Activated CD4-positive, alpha-beta memory T cell treated with anti-CD3 and anti-CD28 coated beads, Interleukin-2, amount 10 ng/mL, durations not matched to agents 7 days and 5 days (primary cell): ENCODE results near the gene WFDC10A. TPM values are rescaled to one million over a fixed set of nuclear protein-coding genes. Genes with fewer than 3 reads are reported as not detected.
"Not testable (repeated sequence)": the region's sequence is repeated elsewhere in the genome, so short reads cannot be mapped to it uniquely, and the experiment has no call there.

Experiments
- CTCF ChIA-PET: fragments of 350-600 bp; sonication (Branson Sonifier 250); formaldehyde crosslinking; loops from one replicate; lab custom pipeline; 2021; ENCODE audit warnings: antibody characterized with exemption, inconsistent platforms; lab: Charles Lee
- POLR2A ChIA-PET: fragments of 350-600 bp; sonication (Branson Sonifier 250); formaldehyde crosslinking; loops from one replicate; lab custom pipeline; 2021; ENCODE audit warnings: antibody characterized with exemption; lab: Charles Lee
- DNase-seq: peaks from one replicate; pipeline ENCODE4 v3.0.0-alpha.2; 2020
- H3K27ac Mint-ChIP-seq: one replicate; pipeline ENCODE4 v1.8.0; 2021; ENCODE audit warnings: mild to moderate bottlenecking, mixed read lengths
- H3K27me3 Mint-ChIP-seq: one replicate; pipeline ENCODE4 v1.8.0; 2021; ENCODE audit warnings: mixed read lengths
- H3K36me3 Mint-ChIP-seq: one replicate; pipeline ENCODE4 v1.8.0; 2021; ENCODE audit warnings: low read depth, mixed read lengths
- H3K4me1 Mint-ChIP-seq: one replicate; pipeline ENCODE4 v1.8.0; 2021; ENCODE audit warnings: mixed read lengths
- H3K4me3 Mint-ChIP-seq: one replicate; pipeline ENCODE4 v1.8.0; 2021; ENCODE audit warnings: mild to moderate bottlenecking, mixed read lengths
- H3K9me3 Mint-ChIP-seq: one replicate; pipeline ENCODE4 v1.8.0; 2021; ENCODE audit warnings: mixed read lengths
- total RNA-seq, 2 experiments: library from RNA; stranded (reverse); gene quantifications; one replicate each; pipeline ENCODE4 v1.2.3, GENCODE V29; 2021

WFDC10A gene
- total RNA-seq = not detected

DNA sequence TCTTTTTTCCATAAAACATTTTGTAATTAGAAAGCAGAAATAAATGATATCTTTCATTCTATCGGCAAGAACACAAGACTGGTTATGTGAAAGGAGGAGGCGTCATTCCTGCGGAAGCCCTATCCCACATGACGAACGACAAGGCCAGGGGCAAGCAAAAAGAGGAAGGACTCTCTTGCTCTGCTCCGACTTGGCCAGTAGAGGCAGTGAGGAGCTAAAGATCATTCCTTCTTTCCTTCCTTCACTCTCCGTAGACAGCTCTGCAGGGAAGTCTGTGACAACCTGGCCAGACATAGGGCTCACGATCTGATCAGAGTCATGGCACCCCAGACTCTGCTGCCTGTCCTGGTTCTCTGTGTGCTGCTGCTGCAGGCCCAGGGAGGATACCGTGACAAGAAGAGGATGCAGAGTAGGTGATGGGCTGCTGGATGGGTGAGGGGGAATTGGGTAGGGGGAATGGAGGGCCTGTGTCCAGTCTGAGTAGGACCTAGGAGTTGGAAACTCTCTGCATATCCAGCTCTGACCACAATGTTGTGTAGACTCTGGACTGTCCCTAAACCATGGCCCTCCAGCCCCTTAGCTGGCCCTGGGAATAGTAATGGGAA, at the start of gene WFDC10A:
WFDC10A (plus strand) TSS at position 244 of the 605 bp plus-strand sequence; CDS start at position 319, 75 bp downstream.
- peak; percentile 23 for DNase-seq
- H3K36me3 Mint-ChIP-seq = no peaks in the 10 kb centered on the region
- ChIA-PET CTCF (interaction anchor here (0.6 to 1.7 kb wide), 4 partner anchors 12 to 142 kb away, joined by 3 to 16 read pairs (median 4); no protein-coding TSS in a partner anchor), POLR2A (no interaction called here)
- no peaks in the 10 kb centered on the region for H3K9me3 Mint-ChIP-seq
- H3K4me1 Mint-ChIP-seq = no peaks in the 10 kb centered on the region
- no peak within 1 kb of the TSS for H3K4me3 Mint-ChIP-seq
- H3K27me3 Mint-ChIP-seq = peaks cover 23% of the 10 kb centered on the region
- no peak within 1 kb of the TSS for H3K27ac Mint-ChIP-seq

- Mint-ChIP-seq H3K27ac (no peak overlapping the region), H3K36me3 (no peaks in the 10 kb centered on the region), H3K4me3 (no peak overlapping the region), H3K9me3 (no peaks in the 10 kb centered on the region), H3K4me1 (no peaks in the 10 kb centered on the region), H3K27me3 (peaks cover 24% of the 10 kb centered on the region)
- ChIA-PET POLR2A (no interaction called here), CTCF (interaction anchor here (0.7 kb wide), 1 partner anchor 285 kb away, joined by 4 read pairs; no protein-coding TSS in a partner anchor)
- DNase-seq = no peak
Observed at GRCh38 chr20:45581702-45582101, 47.8 kb upstream of the WFDC10A start.

- Mint-ChIP-seq H3K4me1 (no peaks in the 10 kb centered on the region), H3K4me3 (no peak overlapping the region), H3K9me3 (no peaks in the 10 kb centered on the region), H3K36me3 (no peaks in the 10 kb centered on the region), H3K27ac (no peak overlapping the region), H3K27me3 (peaks cover 21% of the 10 kb centered on the region)
- CTCF ChIA-PET = no interaction called here
- POLR2A ChIA-PET = no interaction called here
- DNase-seq = no peak
Observed at GRCh38 chr20:45583502-45583901, 46.0 kb upstream of the WFDC10A start.

- POLR2A ChIA-PET, H3K4me1 Mint-ChIP-seq, CTCF ChIA-PET, DNase-seq, H3K36me3 Mint-ChIP-seq, H3K9me3 Mint-ChIP-seq, H3K27ac Mint-ChIP-seq, H3K4me3 Mint-ChIP-seq: not testable (repeated sequence)
- peaks cover 22% of the 10 kb centered on the region for H3K27me3 Mint-ChIP-seq
Observed at GRCh38 chr20:45584294-45584693, 45.2 kb upstream of the WFDC10A start.

GRCh38 chr20:45585986-45586385, 43.6 kb upstream of the WFDC10A start:
- H3K4me3 Mint-ChIP-seq, H3K27ac Mint-ChIP-seq, POLR2A ChIA-PET, H3K9me3 Mint-ChIP-seq, H3K36me3 Mint-ChIP-seq, CTCF ChIA-PET, H3K4me1 Mint-ChIP-seq, DNase-seq: not testable (repeated sequence)
- H3K27me3 Mint-ChIP-seq = peaks cover 22% of the 10 kb centered on the region

DNA sequence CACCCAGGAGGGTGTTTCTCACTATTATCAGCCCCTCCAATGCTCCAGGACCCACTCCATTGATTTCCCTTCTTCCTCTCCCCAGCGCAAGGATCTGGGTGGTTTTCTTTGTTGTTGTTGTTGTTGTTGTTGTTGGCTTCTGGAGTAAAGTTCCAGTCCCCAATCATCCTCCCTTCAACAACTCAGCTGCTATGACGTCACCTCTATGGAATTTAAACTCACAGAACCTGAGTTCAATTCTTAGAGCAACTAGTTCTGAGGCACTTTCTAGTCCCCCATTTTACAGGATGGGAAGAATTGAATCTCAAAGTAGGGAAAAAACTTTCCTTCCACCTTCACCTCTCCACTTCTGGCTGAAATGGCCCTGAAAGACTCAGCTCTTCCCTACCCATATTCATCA, 40.7 kb upstream of the WFDC10A start:
- DNase-seq = no peak
- Mint-ChIP-seq H3K27me3 (peaks cover 21% of the 10 kb centered on the region), H3K9me3 (no peaks in the 10 kb centered on the region), H3K4me1 (no peaks in the 10 kb centered on the region), H3K27ac (no peak overlapping the region), H3K36me3 (no peaks in the 10 kb centered on the region), H3K4me3 (no peak overlapping the region)
- POLR2A ChIA-PET = no interaction called here
- CTCF ChIA-PET = interaction anchor here (0.5 to 1.4 kb wide), 2 partner anchors 182 to 464 kb away, joined by 3 to 6 read pairs; no protein-coding TSS in a partner anchor

DNA sequence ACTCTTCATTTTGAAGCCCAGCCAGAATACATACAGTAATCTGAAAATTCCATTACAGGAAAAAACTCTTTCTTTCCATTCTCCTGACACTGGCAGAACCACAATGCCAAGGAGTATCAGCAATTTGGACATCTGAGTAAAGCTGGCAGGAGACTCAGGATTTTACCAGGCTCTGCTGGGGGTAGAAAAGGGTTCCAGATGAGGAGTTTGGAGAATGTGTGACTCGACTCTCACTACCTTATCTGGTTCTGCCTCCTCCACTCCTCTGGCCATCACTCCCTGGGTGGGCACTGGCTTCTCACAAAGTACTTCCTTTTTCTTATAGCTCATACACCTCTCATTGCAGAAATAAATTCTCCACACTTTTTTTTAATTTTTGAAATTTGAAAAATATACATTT, 39.8 kb upstream of the WFDC10A start:
- Mint-ChIP-seq H3K36me3 (no peaks in the 10 kb centered on the region), H3K9me3 (no peaks in the 10 kb centered on the region), H3K4me3 (no peak overlapping the region), H3K27ac (no peak overlapping the region), H3K4me1 (no peaks in the 10 kb centered on the region), H3K27me3 (peaks cover 27% of the 10 kb centered on the region)
- CTCF ChIA-PET = interaction anchor here (1.4 kb wide), 1 partner anchor 182 kb away, joined by 6 read pairs; no protein-coding TSS in a partner anchor
- DNase-seq = no peak
- POLR2A ChIA-PET = no interaction called here

DNA sequence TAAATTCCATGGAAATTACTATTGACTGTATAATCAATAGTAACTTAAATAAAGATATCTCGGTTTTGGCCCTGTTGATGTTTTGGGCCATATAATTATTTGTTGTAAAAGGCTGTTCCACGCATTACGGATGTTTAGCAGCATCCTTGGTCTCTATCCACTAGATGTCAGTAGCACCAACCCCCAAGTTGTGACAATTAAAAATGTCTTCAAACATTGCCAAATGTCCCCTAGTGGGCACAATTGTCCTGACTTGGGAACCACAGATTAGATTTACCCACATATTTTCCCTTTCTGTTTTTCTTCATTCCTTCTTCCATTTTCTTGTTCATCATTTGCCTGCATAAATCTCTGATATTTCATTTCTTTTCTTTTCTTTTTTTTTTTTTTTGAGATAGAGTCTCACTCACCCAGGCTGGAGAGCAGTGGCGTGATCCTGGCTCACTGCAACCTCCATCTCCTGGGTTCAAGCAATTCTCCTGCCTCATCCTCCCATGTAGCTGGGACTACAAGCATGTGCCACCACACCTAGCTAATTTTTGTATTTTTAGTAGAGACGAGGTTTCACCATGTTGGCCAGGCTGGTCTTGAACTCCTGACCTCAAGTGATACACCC, 36.9 kb upstream of the WFDC10A start:
- Mint-ChIP-seq H3K9me3 (no peaks in the 10 kb centered on the region), H3K4me3 (no peak overlapping the region), H3K4me1 (no peaks in the 10 kb centered on the region), H3K27me3 (peaks cover 36% of the 10 kb centered on the region), H3K27ac (no peak overlapping the region), H3K36me3 (no peaks in the 10 kb centered on the region)
- POLR2A ChIA-PET = no interaction called here
- no peak for DNase-seq
- CTCF ChIA-PET = interaction anchor here (0.8 to 1.0 kb wide), 4 partner anchors 37 to 178 kb away, joined by 3 to 9 read pairs (median 4); partner anchors contain the start of gene WFDC10A

DNA sequence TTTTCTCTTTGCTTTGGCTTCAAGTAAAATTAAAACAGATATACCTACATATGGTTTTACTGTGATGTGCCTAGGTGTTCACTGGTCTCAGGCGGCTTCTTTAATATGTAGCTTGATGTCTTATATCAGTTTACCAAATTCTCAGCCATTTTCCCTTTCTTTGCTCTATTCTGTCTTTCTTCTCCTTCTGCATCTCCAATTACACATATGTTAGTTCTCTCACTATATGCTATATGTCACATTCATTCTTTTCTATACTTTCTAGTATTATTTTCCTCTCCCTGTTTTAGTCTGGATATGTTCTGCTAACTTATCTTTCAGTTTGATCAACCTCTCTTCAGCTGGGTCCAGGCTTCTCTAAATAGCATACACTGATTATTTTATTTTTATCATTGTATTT, 36.0 kb upstream of the WFDC10A start:
- ChIA-PET CTCF (interaction anchor here (0.9 kb wide), 1 partner anchor 178 kb away, joined by 3 read pairs; no protein-coding TSS in a partner anchor), POLR2A (no interaction called here)
- peaks cover 41% of the 10 kb centered on the region for H3K27me3 Mint-ChIP-seq
- no peaks in the 10 kb centered on the region for H3K36me3 Mint-ChIP-seq
- H3K27ac Mint-ChIP-seq = no peak overlapping the region
- H3K4me3 Mint-ChIP-seq = no peak overlapping the region
- H3K4me1 Mint-ChIP-seq = no peaks in the 10 kb centered on the region
- no peak for DNase-seq
- H3K9me3 Mint-ChIP-seq = no peaks in the 10 kb centered on the region

- no peak overlapping the region for H3K4me3 Mint-ChIP-seq
- H3K4me1 Mint-ChIP-seq = no peaks in the 10 kb centered on the region
- no peaks in the 10 kb centered on the region for H3K36me3 Mint-ChIP-seq
- ChIA-PET CTCF (interaction anchor here (0.9 to 2.3 kb wide), 2 partner anchors 14 to 176 kb away, joined by 3 to 9 read pairs; no protein-coding TSS in a partner anchor), POLR2A (no interaction called here)
- peaks cover 40% of the 10 kb centered on the region for H3K27me3 Mint-ChIP-seq
- no peaks in the 10 kb centered on the region for H3K9me3 Mint-ChIP-seq
- DNase-seq = no peak
- H3K27ac Mint-ChIP-seq = no peak overlapping the region
Observed at GRCh38 chr20:45595235-45595634, 34.3 kb upstream of the WFDC10A start.

DNA sequence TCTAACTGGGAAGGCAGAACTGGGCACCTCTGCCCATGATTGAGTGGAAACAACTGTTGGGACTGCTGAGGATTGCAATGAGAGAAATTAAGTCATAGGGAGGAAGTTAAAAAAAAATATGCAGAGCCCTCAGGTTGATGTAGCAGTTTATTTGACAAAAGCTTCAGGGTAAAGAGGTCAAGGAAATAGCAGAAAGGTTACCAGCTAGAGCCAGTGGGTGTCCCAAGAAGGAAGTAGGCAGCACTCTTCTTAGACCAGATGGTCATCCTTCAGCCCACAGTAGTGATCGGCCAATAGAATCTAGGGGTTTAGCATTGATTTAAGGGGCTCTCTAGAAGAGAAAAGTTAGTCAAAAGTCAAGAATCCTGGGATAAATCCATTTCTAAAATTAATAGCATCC, 21.7 kb upstream of the WFDC10A start:
- Mint-ChIP-seq H3K36me3 (no peaks in the 10 kb centered on the region), H3K4me3 (no peak overlapping the region), H3K9me3 (peaks cover 10% of the 10 kb centered on the region), H3K27me3 (peaks cover 12% of the 10 kb centered on the region), H3K27ac (no peak overlapping the region), H3K4me1 (peaks cover 5% of the 10 kb centered on the region)
- no peak for DNase-seq
- CTCF ChIA-PET = interaction anchor here (0.8 kb wide), 1 partner anchor 22 kb away, joined by 3 read pairs; the partner anchor contains the start of gene WFDC10A
- POLR2A ChIA-PET = no interaction called here

DNA sequence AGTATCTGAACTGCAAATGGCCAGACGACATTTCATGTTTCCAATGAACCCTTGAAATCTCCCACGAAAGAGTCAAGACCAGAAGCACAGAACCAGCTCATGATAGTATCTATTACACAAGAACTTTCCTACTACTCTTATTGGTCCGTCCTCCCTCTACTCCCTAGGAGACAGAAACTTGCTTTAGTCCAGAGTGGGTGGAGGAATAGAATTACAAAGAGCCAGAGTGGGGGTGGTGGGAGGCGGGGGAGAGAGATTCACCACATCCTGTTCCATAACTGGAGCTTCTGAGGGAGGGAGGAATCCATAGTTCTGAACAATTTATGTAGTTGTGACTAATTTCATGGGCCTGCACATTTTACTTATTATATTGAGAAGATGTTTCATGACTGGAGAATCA, 18.5 kb upstream of the WFDC10A start:
- DNase-seq = no peak
- CTCF ChIA-PET = no interaction called here
- POLR2A ChIA-PET = no interaction called here
- H3K27ac Mint-ChIP-seq = no peak overlapping the region
- peaks cover 5% of the 10 kb centered on the region for H3K4me1 Mint-ChIP-seq
- no peaks in the 10 kb centered on the region for H3K36me3 Mint-ChIP-seq
- H3K27me3 Mint-ChIP-seq = no peaks in the 10 kb centered on the region
- H3K9me3 Mint-ChIP-seq = peaks cover 6% of the 10 kb centered on the region
- H3K4me3 Mint-ChIP-seq = no peak overlapping the region

GRCh38 chr20:45612314-45612713, 17.2 kb upstream of the WFDC10A start:
- ChIA-PET CTCF (no interaction called here), POLR2A (no interaction called here)
- Mint-ChIP-seq H3K27me3 (no peaks in the 10 kb centered on the region), H3K4me3 (no peak overlapping the region), H3K9me3 (peaks cover 2% of the 10 kb centered on the region), H3K4me1 (peaks cover 5% of the 10 kb centered on the region), H3K36me3 (no peaks in the 10 kb centered on the region), H3K27ac (no peak overlapping the region)
- no peak for DNase-seq
